ENCODE data around the gene PSAT1. TPM values are rescaled to one million over a fixed set of nuclear protein-coding genes. Genes with fewer than 3 reads are reported as not detected.

PSAT1 gene
- polyA plus RNA-seq, 1 experiment = 307 TPM

DNA sequence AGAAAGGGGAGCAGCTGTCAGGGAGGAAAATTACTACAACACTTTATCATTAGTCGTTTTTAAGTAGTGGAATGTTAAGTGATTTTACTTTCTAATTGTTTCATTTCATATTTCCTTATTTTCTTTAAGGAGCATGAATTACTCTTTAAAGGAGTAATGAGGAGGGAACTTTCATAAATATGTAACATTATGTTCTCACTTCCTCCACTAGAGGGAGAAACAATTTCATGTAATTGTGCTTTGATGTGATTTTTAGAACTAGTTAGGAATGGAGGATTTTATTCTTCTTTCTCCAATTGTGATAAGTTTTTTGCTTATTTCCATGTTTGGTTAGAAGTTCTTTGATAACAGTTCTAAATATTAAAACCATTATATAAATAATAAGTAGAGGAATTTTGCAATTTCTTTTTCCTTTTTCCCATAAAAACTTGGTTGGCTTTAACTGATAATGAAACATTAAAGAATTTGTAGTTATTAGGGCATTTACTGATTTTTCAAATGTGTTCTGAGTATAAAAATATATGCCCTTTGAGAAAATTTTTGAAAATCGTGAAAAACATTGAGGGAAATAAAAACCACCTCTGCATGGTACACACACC, 35.4 kb upstream of the PSAT1 start:
- H3K27me3 ChIP-seq (ENCODE audit: control insufficient read depth, insufficient read depth, low read length) = no peaks in the 10 kb centered on the region
- ChIA-PET POLR2A (no interaction called here), CTCF (interaction anchor here (0.9 to 1.7 kb wide), 8 partner anchors 9 to 108 kb away, joined by 3 to 10 read pairs (median 3); partner anchors contain the start of gene CEP78)
- TF ChIP-seq, protein P1, sequence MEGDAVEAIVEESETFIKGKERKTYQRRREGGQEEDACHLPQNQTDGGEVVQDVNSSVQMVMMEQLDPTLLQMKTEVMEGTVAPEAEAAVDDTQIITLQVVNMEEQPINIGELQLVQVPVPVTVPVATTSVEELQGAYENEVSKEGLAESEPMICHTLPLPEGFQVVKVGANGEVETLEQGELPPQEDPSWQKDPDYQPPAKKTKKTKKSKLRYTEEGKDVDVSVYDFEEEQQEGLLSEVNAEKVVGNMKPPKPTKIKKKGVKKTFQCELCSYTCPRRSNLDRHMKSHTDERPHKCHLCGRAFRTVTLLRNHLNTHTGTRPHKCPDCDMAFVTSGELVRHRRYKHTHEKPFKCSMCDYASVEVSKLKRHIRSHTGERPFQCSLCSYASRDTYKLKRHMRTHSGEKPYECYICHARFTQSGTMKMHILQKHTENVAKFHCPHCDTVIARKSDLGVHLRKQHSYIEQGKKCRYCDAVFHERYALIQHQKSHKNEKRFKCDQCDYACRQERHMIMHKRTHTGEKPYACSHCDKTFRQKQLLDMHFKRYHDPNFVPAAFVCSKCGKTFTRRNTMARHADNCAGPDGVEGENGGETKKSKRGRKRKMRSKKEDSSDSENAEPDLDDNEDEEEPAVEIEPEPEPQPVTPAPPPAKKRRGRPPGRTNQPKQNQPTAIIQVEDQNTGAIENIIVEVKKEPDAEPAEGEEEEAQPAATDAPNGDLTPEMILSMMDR (IDR thresholded peaks at IDR 0.05; ENCODE audit: insufficient read depth, low read depth, low read length) = peak; percentile 45
- H3K4me3 ChIP-seq (ENCODE audit: low read depth, low read length) = no peak overlapping the region
- peaks cover 2% of the 10 kb centered on the region; the same call in 1 of the 2 replicates for H3K36me3 ChIP-seq (ENCODE audit: control insufficient read depth, insufficient read depth, low read length)
- no peak for DNase-seq (ENCODE audit: low read depth)

DNA sequence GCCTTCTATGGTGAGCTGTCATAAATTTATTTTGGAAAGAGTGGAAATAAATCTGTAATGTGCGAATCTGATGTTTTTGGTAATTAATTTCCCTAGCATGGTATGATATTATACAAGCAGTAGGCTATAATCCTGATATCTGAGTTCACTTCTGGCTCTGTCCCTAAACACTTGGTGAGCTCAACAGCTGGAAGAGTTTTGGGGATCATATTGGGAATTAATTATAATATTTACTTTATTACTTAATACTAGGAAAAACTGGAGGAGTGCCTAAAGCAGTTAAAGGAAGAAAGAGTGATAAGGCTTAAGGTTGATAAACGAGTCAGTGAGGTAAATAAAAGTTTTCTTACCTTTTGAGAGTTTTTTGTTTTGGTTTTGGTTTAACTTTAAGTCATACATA, 34.3 kb upstream of the PSAT1 start:
- ChIA-PET POLR2A (no interaction called here), CTCF (interaction anchor here (1.1 to 1.8 kb wide), 5 partner anchors 10 to 107 kb away, joined by 3 to 6 read pairs (median 4); no protein-coding TSS in a partner anchor)
- no peak overlapping the region for H3K4me3 ChIP-seq (ENCODE audit: low read depth, low read length)
- peaks cover 2% of the 10 kb centered on the region; the same call in 1 of the 2 replicates for H3K36me3 ChIP-seq (ENCODE audit: control insufficient read depth, insufficient read depth, low read length)
- no peak for DNase-seq (ENCODE audit: low read depth)
- TF ChIP-seq, protein P1 (IDR thresholded peaks at IDR 0.05; ENCODE audit: insufficient read depth, low read depth, low read length) = no peak
- H3K27me3 ChIP-seq (ENCODE audit: control insufficient read depth, insufficient read depth, low read length) = no peaks in the 10 kb centered on the region

DNA sequence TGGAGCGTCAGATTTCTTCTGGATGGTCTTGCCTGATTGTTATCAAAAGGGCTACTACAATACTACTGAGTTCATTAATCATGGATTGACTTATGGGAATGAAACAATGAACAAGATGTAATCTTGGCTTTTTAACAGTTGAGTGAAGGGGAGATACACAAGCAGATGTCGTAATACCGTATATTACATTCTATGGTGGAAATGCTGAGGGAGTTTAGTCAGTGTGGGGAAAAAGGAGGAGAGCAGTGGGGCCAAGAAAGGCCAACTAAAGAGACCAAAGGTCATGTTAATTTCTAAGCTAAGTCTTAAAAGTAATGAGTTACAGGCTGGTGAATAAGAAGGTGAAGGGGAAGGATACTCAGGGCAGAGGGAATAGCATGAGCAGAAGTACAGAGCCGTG, 29.0 kb upstream of the PSAT1 start:
- TF ChIP-seq, protein P1 (IDR thresholded peaks at IDR 0.05; ENCODE audit: insufficient read depth, low read depth, low read length) = no peak
- DNase-seq (ENCODE audit: low read depth) = no peak
- Histone ChIP-seq H3K4me3 (ENCODE audit: low read depth, low read length) (no peak overlapping the region), H3K27me3 (ENCODE audit: control insufficient read depth, insufficient read depth, low read length) (no peaks in the 10 kb centered on the region), H3K36me3 (ENCODE audit: control insufficient read depth, insufficient read depth, low read length) (peaks cover 2% of the 10 kb centered on the region; the same call in 1 of the 2 replicates)
- ChIA-PET CTCF (interaction anchor here (1.8 kb wide), 1 partner anchor 102 kb away, joined by 3 read pairs; no protein-coding TSS in a partner anchor), POLR2A (no interaction called here)

DNA sequence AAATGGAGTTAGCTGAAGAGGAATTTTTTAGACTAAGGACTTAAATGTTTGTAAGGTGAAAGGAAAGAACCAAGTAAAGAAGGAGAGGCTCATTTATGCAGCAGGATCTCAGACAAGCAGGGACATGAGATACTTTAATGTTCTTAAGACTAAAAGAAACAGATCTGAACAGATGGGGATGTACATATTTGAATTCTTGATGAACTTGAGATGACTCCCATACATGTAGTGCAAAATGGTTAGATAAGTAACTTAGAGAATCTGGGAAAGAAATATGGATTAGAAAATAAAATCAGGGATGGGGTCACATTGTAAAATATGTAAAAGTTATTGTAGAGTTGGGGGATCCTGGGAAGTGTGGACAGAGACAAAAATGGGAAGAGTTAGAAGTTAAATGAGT, 27.1 kb upstream of the PSAT1 start:
- no peak for DNase-seq (ENCODE audit: low read depth)
- Histone ChIP-seq H3K4me3 (ENCODE audit: low read depth, low read length) (no peak overlapping the region), H3K36me3 (ENCODE audit: control insufficient read depth, insufficient read depth, low read length) (peaks cover 2% of the 10 kb centered on the region; the same call in 1 of the 2 replicates), H3K27me3 (ENCODE audit: control insufficient read depth, insufficient read depth, low read length) (no peaks in the 10 kb centered on the region)
- CTCF ChIA-PET = no interaction called here
- POLR2A ChIA-PET = no interaction called here
- TF ChIP-seq, protein P1 (IDR thresholded peaks at IDR 0.05; ENCODE audit: insufficient read depth, low read depth, low read length) = no peak

DNA sequence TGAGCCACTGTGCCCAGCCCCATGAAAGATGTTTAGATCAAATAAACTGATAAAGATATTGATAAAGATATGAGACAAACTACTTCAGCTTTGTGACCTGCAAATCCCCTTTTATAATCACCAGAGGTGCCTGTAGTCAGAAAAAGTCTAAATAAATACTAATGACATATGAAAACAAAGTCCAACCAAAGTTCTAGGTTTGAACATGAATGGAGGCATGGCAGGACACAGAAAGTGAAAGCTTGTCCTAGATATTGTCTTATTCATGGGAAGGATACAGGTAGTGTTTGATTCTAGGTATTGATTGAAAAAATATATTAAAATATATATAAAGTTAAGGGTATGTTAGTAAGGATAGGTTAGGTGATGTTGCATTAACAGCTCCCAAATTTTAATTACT, 24.6 kb upstream of the PSAT1 start:
- no peaks in the 10 kb centered on the region for H3K36me3 ChIP-seq (ENCODE audit: control insufficient read depth, insufficient read depth, low read length)
- POLR2A ChIA-PET = interaction anchor here (0.6 kb wide), 1 partner anchor 36 kb away, joined by 4 read pairs; no protein-coding TSS in a partner anchor
- no peaks in the 10 kb centered on the region for H3K27me3 ChIP-seq (ENCODE audit: control insufficient read depth, insufficient read depth, low read length)
- TF ChIP-seq, protein P1 (IDR thresholded peaks at IDR 0.05; ENCODE audit: insufficient read depth, low read depth, low read length) = no peak
- DNase-seq (ENCODE audit: low read depth) = no peak
- H3K4me3 ChIP-seq (ENCODE audit: low read depth, low read length) = no peak overlapping the region
- CTCF ChIA-PET = interaction anchor here (1.3 to 3.0 kb wide), 3 partner anchors 9 to 98 kb away, joined by 5 to 15 read pairs (median 6); partner anchors contain the start of gene PSAT1
